IPS-20b (cell line): ENCODE data around the gene GADL1.

Source experiments
- H3K27ac ChIP-seq: one replicate; pipeline ENCODE4 v1.5.1; 2013; ENCODE audit warnings: low read length
- H3K27me3 ChIP-seq: 2 replicates; pipeline ENCODE4 v1.6.1; 2013; ENCODE audit warnings: mild to moderate bottlenecking, low read length, inconsistent platforms; ENCODE audit not compliant: insufficient read depth
- H3K36me3 ChIP-seq: 2 replicates; pipeline ENCODE4 v1.6.1; 2013; ENCODE audit warnings: low read depth, mild to moderate bottlenecking, inconsistent platforms, low read length, moderate library complexity; ENCODE audit not compliant: insufficient read depth
- H3K4me1 ChIP-seq: 2 replicates; pipeline ENCODE4 v1.6.1; 2013; ENCODE audit warnings: mild to moderate bottlenecking, control low read depth, inconsistent platforms, low read length, moderate library complexity; ENCODE audit not compliant: insufficient read depth
- H3K4me3 ChIP-seq: 2 replicates; pipeline ENCODE4 v1.5.1; 2013; ENCODE audit warnings: mild to moderate bottlenecking, low read length, inconsistent platforms
- H3K9ac ChIP-seq: 2 replicates; pipeline ENCODE4 v1.6.1; 2013; ENCODE audit warnings: low read depth, mild to moderate bottlenecking, inconsistent platforms, low read length, moderate library complexity
- H3K9me3 ChIP-seq: 2 replicates; pipeline ENCODE4 v1.6.1; 2013; ENCODE audit warnings: mild to moderate bottlenecking, low read depth, low read length, inconsistent platforms; ENCODE audit not compliant: insufficient read depth

Gene GADL1

GRCh38 chr3:30687930-30688570, 206.4 kb downstream of the GADL1 start:
- H3K4me1 ChIP-seq = peaks cover 2% of the 10 kb centered on the region; the same call in 1 of the 2 replicates
- no peak overlapping the region for H3K9ac ChIP-seq
- H3K9me3 ChIP-seq = no peaks in the 10 kb centered on the region
- peaks cover 31% of the 10 kb centered on the region; the same call in 1 of the 2 replicates for H3K36me3 ChIP-seq
- no peaks in the 10 kb centered on the region for H3K27me3 ChIP-seq
- no peak overlapping the region for H3K4me3 ChIP-seq
- H3K27ac ChIP-seq = no peak overlapping the region

DNA sequence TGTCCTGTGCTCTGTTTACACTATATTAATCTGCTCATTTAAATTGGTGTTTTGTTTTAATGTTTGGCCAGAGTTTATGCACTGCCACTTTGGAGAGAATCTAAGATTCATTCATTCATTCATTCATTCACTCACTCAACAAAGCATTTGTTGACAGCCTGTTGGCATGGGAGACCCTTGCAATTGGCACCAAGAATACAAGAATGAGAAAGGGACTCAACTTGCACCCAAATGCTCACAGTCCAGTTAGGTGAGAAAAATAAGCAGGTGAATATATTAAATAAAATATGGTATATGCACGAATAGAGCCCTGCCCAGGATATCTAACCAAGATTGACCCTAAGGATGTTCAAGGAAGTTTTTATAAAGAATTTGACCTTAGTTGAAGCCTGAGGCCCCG, 207.7 kb downstream of the GADL1 start:
- peaks cover 28% of the 10 kb centered on the region; the same call in 1 of the 2 replicates for H3K36me3 ChIP-seq
- H3K4me3 ChIP-seq = no peak overlapping the region
- no peaks in the 10 kb centered on the region for H3K4me1 ChIP-seq
- no peak overlapping the region for H3K9ac ChIP-seq
- H3K27ac ChIP-seq = no peak overlapping the region
- H3K9me3 ChIP-seq = no peaks in the 10 kb centered on the region
- no peaks in the 10 kb centered on the region for H3K27me3 ChIP-seq

DNA sequence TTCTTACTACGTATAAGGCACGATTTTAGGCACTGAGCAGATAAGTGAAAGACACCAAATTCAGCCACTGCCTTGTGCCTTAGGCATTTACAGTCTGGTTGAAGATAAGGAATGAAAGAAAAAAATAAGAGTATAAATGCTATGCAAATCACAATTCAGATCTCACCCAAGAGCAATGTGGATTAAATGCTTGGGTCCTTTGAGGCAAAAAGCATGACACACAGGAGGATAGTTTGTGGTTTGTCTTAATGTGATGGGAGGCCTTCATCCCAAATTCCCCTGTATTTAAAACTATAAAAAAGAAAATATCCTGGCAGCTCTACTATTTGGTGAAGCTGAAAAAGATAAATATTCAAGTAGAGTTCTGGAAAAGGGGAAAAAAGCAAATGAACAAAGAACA, 208.3 kb downstream of the GADL1 start:
- H3K27ac ChIP-seq = no peak overlapping the region
- no peak overlapping the region for H3K4me3 ChIP-seq
- peaks cover 5% of the 10 kb centered on the region; the same call in 1 of the 2 replicates for H3K4me1 ChIP-seq
- no peaks in the 10 kb centered on the region for H3K9me3 ChIP-seq
- peaks cover 28% of the 10 kb centered on the region; the same call in 1 of the 2 replicates for H3K36me3 ChIP-seq
- no peaks in the 10 kb centered on the region for H3K27me3 ChIP-seq
- H3K9ac ChIP-seq = no peak overlapping the region

DNA sequence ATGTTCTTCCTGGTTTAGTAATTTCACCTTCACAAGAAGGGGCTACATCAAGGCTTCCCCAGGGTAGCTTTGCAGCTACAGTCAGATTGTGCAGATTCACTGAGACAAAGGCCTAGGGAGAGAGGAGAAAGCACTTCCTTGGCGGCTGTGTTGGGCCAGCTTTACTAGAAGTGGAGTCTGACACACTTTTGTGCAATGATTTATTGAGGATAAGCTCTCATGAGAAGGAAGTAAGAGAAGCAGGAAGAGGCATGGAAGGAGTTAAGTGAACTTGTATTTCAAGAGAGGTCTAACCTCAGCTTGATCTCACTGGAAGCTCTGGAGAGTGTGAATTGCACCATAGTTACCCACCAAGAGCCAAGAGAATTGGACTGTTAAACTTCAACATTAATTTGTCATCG, 209.2 kb downstream of the GADL1 start:
- H3K27me3 ChIP-seq = no peaks in the 10 kb centered on the region
- H3K4me1 ChIP-seq = peaks cover 11% of the 10 kb centered on the region; the same call in 1 of the 2 replicates

DNA sequence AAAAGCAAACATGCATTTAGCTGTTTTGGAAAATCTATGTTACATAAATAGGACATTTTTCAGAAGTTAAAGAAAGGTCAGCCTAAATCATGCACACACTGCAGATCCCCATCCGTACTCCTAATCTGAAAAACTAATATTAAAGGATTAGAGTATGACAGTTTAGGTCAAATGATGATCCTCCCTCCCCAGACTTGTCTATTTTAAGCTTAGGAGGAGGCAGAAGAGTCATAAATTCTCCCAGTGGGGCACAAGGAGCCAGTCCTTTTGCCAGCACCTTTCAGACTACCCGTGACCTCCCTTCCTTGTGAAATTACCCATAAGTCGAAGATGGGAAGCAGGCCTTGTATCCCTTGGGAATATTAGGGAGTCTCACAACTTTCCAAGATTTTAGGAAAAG, 210.1 kb downstream of the GADL1 start:
- Histone ChIP-seq H3K36me3 (peaks cover 15% of the 10 kb centered on the region; the same call in 1 of the 2 replicates), H3K27ac (no peak overlapping the region)

More for the DNA sequence above, 209.2 kb downstream of the GADL1 start:
- no peak overlapping the region for H3K27ac ChIP-seq
- H3K4me3 ChIP-seq = no peak overlapping the region
- peaks cover 21% of the 10 kb centered on the region; the same call in 1 of the 2 replicates for H3K36me3 ChIP-seq
- H3K9ac ChIP-seq = no peak overlapping the region
- H3K9me3 ChIP-seq = no peaks in the 10 kb centered on the region

GRCh38 chr3:30683769-30684168, 210.7 kb downstream of the GADL1 start:
- no peak overlapping the region for H3K9ac ChIP-seq
- H3K27ac ChIP-seq = no peak overlapping the region
- H3K4me3 ChIP-seq = no peak overlapping the region
- H3K27me3 ChIP-seq = no peaks in the 10 kb centered on the region
- peaks cover 11% of the 10 kb centered on the region; the same call in 1 of the 2 replicates for H3K4me1 ChIP-seq
- H3K9me3 ChIP-seq = no peaks in the 10 kb centered on the region
- peaks cover 15% of the 10 kb centered on the region; the same call in 1 of the 2 replicates for H3K36me3 ChIP-seq

More for the DNA sequence above, 210.1 kb downstream of the GADL1 start:
- H3K9ac ChIP-seq = no peak overlapping the region
- H3K9me3 ChIP-seq = no peaks in the 10 kb centered on the region
- no peaks in the 10 kb centered on the region for H3K27me3 ChIP-seq
- peaks cover 11% of the 10 kb centered on the region; the same call in 1 of the 2 replicates for H3K4me1 ChIP-seq
- no peak overlapping the region for H3K4me3 ChIP-seq

DNA sequence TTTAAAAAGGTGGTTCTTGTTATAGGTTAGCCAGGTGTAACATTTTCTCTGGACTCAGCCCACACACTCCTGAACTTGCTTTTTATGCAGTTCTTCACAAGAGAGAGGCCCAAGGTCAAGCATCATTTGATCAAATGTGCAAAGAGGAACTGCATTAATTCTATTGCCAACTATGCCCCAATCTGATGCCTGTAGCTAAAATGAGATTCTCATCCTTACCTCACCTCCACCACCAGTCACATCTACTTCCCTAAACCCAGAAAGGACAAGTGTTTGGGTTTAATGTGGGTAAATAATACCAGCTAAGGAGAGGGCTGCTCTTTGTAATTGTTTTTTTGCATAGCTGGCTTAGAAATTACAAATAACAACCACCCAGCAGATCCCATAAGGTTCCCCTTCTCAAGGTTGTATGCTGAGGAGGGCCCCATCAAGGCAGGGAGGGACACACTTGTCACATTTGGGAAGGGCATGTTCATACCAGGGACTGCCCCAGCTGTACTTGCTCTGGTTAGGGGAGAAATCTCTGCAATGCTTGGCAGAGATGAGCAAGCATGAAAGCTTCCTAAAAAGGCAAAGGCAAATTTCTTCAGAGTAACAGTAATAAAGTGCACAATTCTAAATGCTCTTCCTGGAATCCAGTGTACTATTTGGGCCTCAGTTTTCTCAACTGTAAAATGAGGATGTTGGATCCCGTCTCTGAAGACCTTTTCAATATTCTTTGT, 211.9 kb downstream of the GADL1 start:
- H3K9me3 ChIP-seq = no peaks in the 10 kb centered on the region
- H3K4me1 ChIP-seq = peaks cover 11% of the 10 kb centered on the region; the same call in 1 of the 2 replicates
- no peak overlapping the region for H3K27ac ChIP-seq
- H3K9ac ChIP-seq = no peak overlapping the region
- no peak overlapping the region for H3K4me3 ChIP-seq
- no peaks in the 10 kb centered on the region for H3K27me3 ChIP-seq
- peaks cover 15% of the 10 kb centered on the region; the same call in 1 of the 2 replicates for H3K36me3 ChIP-seq

- Histone ChIP-seq H3K36me3 (peaks cover 22% of the 10 kb centered on the region; the same call in 1 of the 2 replicates), H3K4me3 (no peak overlapping the region), H3K4me1 (peaks cover 11% of the 10 kb centered on the region; the same call in 1 of the 2 replicates), H3K9ac (no peak overlapping the region), H3K27me3 (no peaks in the 10 kb centered on the region), H3K9me3 (no peaks in the 10 kb centered on the region), H3K27ac (no peak overlapping the region)
These were observed 212.7 kb downstream of the GADL1 start for GRCh38 chr3:30681649-30682211.

- H3K4me1 ChIP-seq = peaks cover 11% of the 10 kb centered on the region; the same call in 1 of the 2 replicates
- H3K36me3 ChIP-seq = peaks cover 23% of the 10 kb centered on the region; the same call in 1 of the 2 replicates
- no peak overlapping the region for H3K9ac ChIP-seq
- no peaks in the 10 kb centered on the region for H3K27me3 ChIP-seq
- H3K4me3 ChIP-seq = no peak overlapping the region
- no peak overlapping the region for H3K27ac ChIP-seq
- H3K9me3 ChIP-seq = no peaks in the 10 kb centered on the region
These were observed 213.4 kb downstream of the GADL1 start for GRCh38 chr3:30680789-30681648.

DNA sequence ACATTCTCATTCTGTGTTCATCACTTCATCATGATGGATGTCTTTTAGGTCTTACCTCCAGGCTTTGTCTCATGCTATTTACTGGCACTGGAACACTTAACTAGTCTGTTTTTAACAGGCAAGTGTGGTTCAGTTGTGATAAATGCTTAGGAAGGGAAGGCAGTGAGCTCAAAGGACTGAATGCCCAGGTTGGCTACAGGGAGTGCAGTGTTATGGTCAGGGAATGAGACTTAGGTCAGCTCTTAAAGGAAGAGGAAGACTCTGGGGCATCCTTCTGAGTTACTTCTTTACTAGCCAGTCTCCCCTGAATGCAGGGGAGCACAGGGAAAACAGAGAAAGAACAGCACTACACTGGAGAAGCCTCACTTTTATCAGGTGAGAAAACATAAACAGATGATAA, 215.4 kb downstream of the GADL1 start:
- no peaks in the 10 kb centered on the region for H3K9me3 ChIP-seq
- H3K27me3 ChIP-seq = no peaks in the 10 kb centered on the region
- H3K9ac ChIP-seq = no peak overlapping the region
- no peak overlapping the region for H3K4me3 ChIP-seq
- no peak overlapping the region for H3K27ac ChIP-seq
- H3K4me1 ChIP-seq = peaks cover 11% of the 10 kb centered on the region; the same call in 1 of the 2 replicates
- peaks cover 42% of the 10 kb centered on the region for H3K36me3 ChIP-seq

DNA sequence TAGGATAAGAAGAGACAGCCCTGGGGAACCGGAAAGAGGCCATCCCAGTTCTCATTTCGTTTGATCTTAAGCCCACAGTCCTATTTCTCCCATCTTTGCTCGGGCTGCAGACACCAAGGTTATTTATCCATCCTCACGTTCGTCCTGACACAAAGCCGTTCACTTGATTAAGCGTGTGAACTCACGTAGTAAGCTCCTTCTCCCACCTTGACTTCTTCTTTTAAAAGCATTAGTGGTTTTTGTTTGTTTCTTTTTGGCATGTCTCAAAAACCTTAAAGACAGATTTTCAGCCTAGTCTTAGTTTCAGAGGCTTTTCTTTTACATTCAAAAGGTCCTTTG, 217.1 kb downstream of the GADL1 start:
- Histone ChIP-seq H3K27me3 (no peaks in the 10 kb centered on the region), H3K9me3 (no peaks in the 10 kb centered on the region), H3K27ac (no peak overlapping the region), H3K4me3 (no peak overlapping the region), H3K36me3 (peaks cover 57% of the 10 kb centered on the region), H3K9ac (no peak overlapping the region), H3K4me1 (peaks cover 11% of the 10 kb centered on the region; the same call in 1 of the 2 replicates)
